ENCODE measurements around the gene HIC1.

- no peak for TF ChIP-seq POLR2A (IDR thresholded peaks at IDR 0.05)
- no peak for TF ChIP-seq CTCF (IDR thresholded peaks at IDR 0.05)
Observed at GRCh38 chr17:2055292-2056205, 646 bp downstream of the HIC1 start.
